CD14-positive monocyte (primary cell): ENCODE results near the gene RPTOR. TPM values are rescaled to one million over a fixed set of nuclear protein-coding genes. Genes with fewer than 3 reads are reported as not detected.

Experiments used
- DNase-seq, 3 donors: peaks; one replicate each; pipeline ENCODE4 v3.0.0-alpha.2; 2011 to 2022
- H2AFZ ChIP-seq: 2 replicates; pipeline ENCODE4 v1.6.0; 2012; ENCODE audit warnings: mild to moderate bottlenecking, low read depth, low read length, inconsistent platforms; ENCODE audit not compliant: insufficient read depth, poor library complexity, severe bottlenecking
- H3K27ac ChIP-seq, 2 donors: 1 replicate in 1 of 2; 2 replicates in 1 of 2; pipeline ENCODE4 v1.5.1; 2012 to 2013; ENCODE audit warnings: low read length in 2 of 2, control low read depth in 1 of 2, inconsistent platforms in 1 of 2, low read depth in 1 of 2, mild to moderate bottlenecking in 1 of 2
- H3K27me3 ChIP-seq, 2 donors: one replicate each; pipeline versions ENCODE4 v1.6.0 to v1.6.1; 2011 to 2013; ENCODE audit warnings: low read length in 2 of 2; ENCODE audit not compliant: control insufficient read depth in 2 of 2, insufficient read depth in 2 of 2
- H3K36me3 ChIP-seq, 2 donors: replicated peaks in 1 of 2; 1 replicate in 1 of 2; 2 replicates in 1 of 2; pipeline versions ENCODE4 v1.5.1 to v1.6.1; 2012 to 2013; ENCODE audit warnings: low read length in 2 of 2, control low read depth in 1 of 2, inconsistent platforms in 1 of 2, mild to moderate bottlenecking in 1 of 2; ENCODE audit not compliant: insufficient read depth in 2 of 2, control insufficient read depth in 1 of 2
- H3K4me1 ChIP-seq, 2 donors: 1 replicate in 1 of 2; 2 replicates in 1 of 2; pipeline versions ENCODE4 v1.5.1 to v1.6.1; 2012 to 2013; ENCODE audit warnings: low read length in 2 of 2, control low read depth in 1 of 2, inconsistent platforms in 1 of 2, mild to moderate bottlenecking in 1 of 2, moderate library complexity in 1 of 2; ENCODE audit not compliant: insufficient read depth in 2 of 2, control insufficient read depth in 1 of 2
- H3K4me2 ChIP-seq: replicated peaks from 2 replicates; pipeline ENCODE3; 2012; ENCODE audit warnings: low read length, moderate library complexity, mild to moderate bottlenecking; ENCODE audit not compliant: poor library complexity, severe bottlenecking; ENCODE audit errors: extremely low read depth
- H3K4me3 ChIP-seq, 3 experiments: fragments of 200-600 bp in 1 of 3; sonication (generic) in 1 of 3; replicated peaks in 1 of 3; 1 replicate in 2 of 3; 2 replicates in 1 of 3; pipeline ENCODE4 v1.5.1; 2011 to 2013; ENCODE audit warnings: low read length in 3 of 3, mild to moderate bottlenecking in 3 of 3, control low read depth in 2 of 3, low read depth in 2 of 3, inconsistent platforms in 1 of 3, moderate library complexity in 1 of 3
- H3K79me2 ChIP-seq: 2 replicates; pipeline ENCODE4 v1.6.0; 2012; ENCODE audit warnings: mild to moderate bottlenecking, control low read depth, inconsistent platforms, low read length, moderate library complexity; ENCODE audit not compliant: insufficient read depth
- H3K9ac ChIP-seq: 2 replicates; pipeline ENCODE4 v1.6.0; 2017; ENCODE audit warnings: low read length, mild to moderate bottlenecking; ENCODE audit not compliant: insufficient read depth, poor library complexity, severe bottlenecking
- H3K9me3 ChIP-seq, 2 donors: replicated peaks in 1 of 2; 1 replicate in 1 of 2; 2 replicates in 1 of 2; pipeline versions ENCODE4 v1.5.1 to v1.6.1; 2012 to 2013; ENCODE audit warnings: low read length in 2 of 2, control low read depth in 1 of 2; ENCODE audit not compliant: control insufficient read depth in 1 of 2, insufficient read depth in 1 of 2
- H4K20me1 ChIP-seq: 2 replicates; pipeline ENCODE4 v1.6.0; 2012; ENCODE audit warnings: mild to moderate bottlenecking, low read length, control low read depth, moderate library complexity; ENCODE audit not compliant: insufficient read depth
- H3K27ac Mint-ChIP-seq, 7 donors: one replicate each; pipeline ENCODE4 v1.8.0; 2020; ENCODE audit warnings: mild to moderate bottlenecking in 7 of 7, mixed read lengths in 7 of 7, moderate library complexity in 6 of 7, inconsistent platforms in 2 of 7
- H3K27me3 Mint-ChIP-seq, 3 donors: one replicate each; pipeline ENCODE4 v1.8.0; 2021 to 2022; ENCODE audit warnings: low read depth in 3 of 3, mild to moderate bottlenecking in 3 of 3, mixed read lengths in 3 of 3, moderate library complexity in 3 of 3, inconsistent platforms in 1 of 3
- H3K36me3 Mint-ChIP-seq, 2 donors: one replicate each; pipeline ENCODE4 v1.8.0; 2020; ENCODE audit warnings: mixed read lengths in 2 of 2, inconsistent platforms in 1 of 2, mild to moderate bottlenecking in 1 of 2
- H3K4me1 Mint-ChIP-seq: one replicate; pipeline ENCODE4 v1.8.0; 2020; ENCODE audit warnings: mild to moderate bottlenecking, mixed read lengths
- H3K4me3 Mint-ChIP-seq, 2 donors: one replicate each; pipeline ENCODE4 v1.8.0; 2020; ENCODE audit warnings: mild to moderate bottlenecking in 2 of 2, mixed read lengths in 2 of 2, moderate library complexity in 1 of 2
- H3K9me3 Mint-ChIP-seq, 7 donors: one replicate each; pipeline ENCODE4 v1.8.0; 2020 to 2022; ENCODE audit warnings: mixed read lengths in 7 of 7, mild to moderate bottlenecking in 6 of 7, moderate library complexity in 6 of 7, inconsistent platforms in 2 of 7
- CTCF ChIP-seq: fragments of 200-600 bp; IDR thresholded peaks from one replicate; pipeline ENCODE4 v1.8.0; 2022; ENCODE audit warnings: antibody characterized with exemption, mild to moderate bottlenecking
- WGBS: methylation state at CpG from one replicate; pipeline ENCODE4 v1.1.5; 2013; ENCODE audit warnings: missing lambda C conversion rate; ENCODE audit not compliant: insufficient coverage; 5-methylcytosine and 5-hydroxymethylcytosine counted together
- intact Hi-C, 2 donors: fragments of 100-400 bp; cut with micrococcal nuclease; formaldehyde crosslinking; loops; one replicate each; pipeline versions ENCODE4 v1.15.0 to v1.15.1; 2023
- polyA plus RNA-seq, 3 donors: library from polyadenylated mRNA; depleted of rRNA in 1 of 3; unstranded in 2 of 3; stranded (reverse) in 1 of 3; fragments of 300-500 nt in 2 of 3; fragments of >200 nt in 1 of 3; fragmentation: Illumina TruSeq in 2 of 3; gene quantifications; 1 replicate in 2 of 3; 2 replicates in 1 of 3; pipeline ENCODE4 v1.2.3, GENCODE V29; 2012 to 2021

RPTOR gene
- polyA plus RNA-seq, 3 donors, result 1.1 to 8.7 (median 2.6) TPM

- WGBS, result 84% methylated on average over 17 of the region's 25 CpGs
- Histone ChIP-seq H3K4me3 (no peak overlapping the region), H4K20me1 (peaks cover 23% of the 10 kb centered on the region), H3K9me3 (no peaks in the 10 kb centered on the region), H3K4me2 (no peak overlapping the region), H2AFZ (no peak overlapping the region), H3K79me2 (peaks cover 16% of the 10 kb centered on the region), H3K36me3 (peaks cover 56 to 57% of the 10 kb centered on the region in 2 donors), H3K27ac (no peak overlapping the region), H3K4me1 (peaks cover 14 to 18% of the 10 kb centered on the region in 2 donors), H3K9ac (no peak overlapping the region), H3K27me3 (peaks cover 0 to 4% of the 10 kb centered on the region in 2 donors)
- TF ChIP-seq CTCF, result no peak
- intact Hi-C loops, result no loop called here
- H3K4me1 Mint-ChIP-seq, result peaks cover 15% of the 10 kb centered on the region
- H3K36me3 Mint-ChIP-seq, result peaks cover 53 to 65% of the 10 kb centered on the region in 2 donors
- H3K4me3 Mint-ChIP-seq, result no peak overlapping the region
- no peak overlapping the region for H3K27ac Mint-ChIP-seq
- peak in 1 of 3 donors; percentile 3 for DNase-seq
- peaks cover 5 to 7% (median 6%) of the 10 kb centered on the region in 3 donors for H3K27me3 Mint-ChIP-seq
- peaks cover 0 to 3% (median 0%) of the 10 kb centered on the region in 7 donors for H3K9me3 Mint-ChIP-seq
Measured at GRCh38 chr17:80996422-80997305, 452.0 kb downstream of the RPTOR start.

- 75% methylated on average over 31 of the region's 32 CpGs for WGBS
- Histone ChIP-seq H3K36me3 (peaks cover 56 to 57% of the 10 kb centered on the region in 2 donors), H3K79me2 (peaks cover 12% of the 10 kb centered on the region), H3K4me1 (peaks cover 13 to 16% of the 10 kb centered on the region in 2 donors), H3K9ac (no peak overlapping the region), H2AFZ (no peak overlapping the region), H4K20me1 (peaks cover 21% of the 10 kb centered on the region), H3K27ac (no peak overlapping the region), H3K27me3 (peaks cover 2 to 13% of the 10 kb centered on the region in 2 donors), H3K4me2 (no peak overlapping the region), H3K9me3 (no peaks in the 10 kb centered on the region), H3K4me3 (no peak overlapping the region)
- H3K27ac Mint-ChIP-seq, result no peak overlapping the region
- peaks cover 53 to 65% of the 10 kb centered on the region in 2 donors for H3K36me3 Mint-ChIP-seq
- no peak for DNase-seq
- peaks cover 21% of the 10 kb centered on the region for H3K4me1 Mint-ChIP-seq
- H3K9me3 Mint-ChIP-seq, result peaks cover 0 to 5% (median 0%) of the 10 kb centered on the region in 7 donors
- no peak for TF ChIP-seq CTCF
- no peak overlapping the region for H3K4me3 Mint-ChIP-seq
- H3K27me3 Mint-ChIP-seq, result peaks cover 11 to 16% (median 13%) of the 10 kb centered on the region in 3 donors
- intact Hi-C loops, result no loop called here
Measured at GRCh38 chr17:80997424-80998117, 452.9 kb downstream of the RPTOR start.
